ENCODE data around the gene PEF1.

PEF1 gene

GRCh38 chr1:31626223-31627207 is 18.2 kb downstream of the PEF1 start:
- no peak for DNase-seq

GRCh38 chr1:31625561-31626222 is 19.0 kb downstream of the PEF1 start:
- no peak for DNase-seq

- no peak for DNase-seq
Measured at GRCh38 chr1:31624731-31625514, 19.8 kb downstream of the PEF1 start.

- no peak for DNase-seq
Measured at GRCh38 chr1:31624309-31624708, 20.4 kb downstream of the PEF1 start.

GRCh38 chr1:31623365-31623764 is 21.3 kb downstream of the PEF1 start:
- no peak for DNase-seq

GRCh38 chr1:31621847-31622730 is 22.6 kb downstream of the PEF1 start:
- DNase-seq = no peak

GRCh38 chr1:31621498-31621820 is 23.2 kb downstream of the PEF1 start:
- DNase-seq = no peak

- DNase-seq = no peak
Measured at GRCh38 chr1:31620631-31621497, 23.8 kb downstream of the PEF1 start.

- no peak for DNase-seq
Measured at GRCh38 chr1:31618916-31619846, 25.5 kb downstream of the PEF1 start.

GRCh38 chr1:31617916-31618746 is 26.5 kb downstream of the PEF1 start:
- peak; percentile 50 for DNase-seq

GRCh38 chr1:31617218-31617915 is 27.3 kb downstream of the PEF1 start, which contains the start of gene HCRTR1:
Gene HCRTR1, plus strand, starts transcription at chr1:31617689. Its CDS starts 1,504 bp downstream, at chr1:31619193.
- no peak for DNase-seq

- DNase-seq = no peak
Measured at GRCh38 chr1:31615939-31616338, 28.7 kb downstream of the PEF1 start.

- no peak for DNase-seq
Measured at GRCh38 chr1:31615414-31615813, 29.3 kb downstream of the PEF1 start.

GRCh38 chr1:31614414-31615005 is 30.2 kb downstream of the PEF1 start:
- no peak for DNase-seq

GRCh38 chr1:31609514-31610118 is 35.1 kb downstream of the PEF1 start:
- no peak for DNase-seq

- no peak for DNase-seq
Measured at GRCh38 chr1:31607360-31607759, 37.3 kb downstream of the PEF1 start.

GRCh38 chr1:31605908-31606427 is 38.7 kb downstream of the PEF1 start:
- no peak for DNase-seq
